GM12878 (cell line): ENCODE data around the gene SPINT2. TPM values are rescaled to one million over a fixed set of nuclear protein-coding genes. Genes with fewer than 3 reads are reported as not detected.

Source experiments
- ATAC-seq: fragments of 200-7000 bp; cut with Tn5 transposase; 3 replicates; pipeline ENCODE4 v1.9.1; 2020; ENCODE audit warnings: mild to moderate bottlenecking, moderate library complexity
- BruUV-seq: library from RNA; stranded (reverse); fragments of 400-500 nt; replicated peaks from 2 replicates; lab custom pipeline; 2021; lab: Mats Ljungman, UMichigan
- CTCF ChIA-PET: fragments of 300-600 bp; sonication (Branson Sonifier 250); formaldehyde crosslinking; extraction: SDS; loops from one replicate; lab custom pipeline; 2021; ENCODE audit warnings: inconsistent platforms; lab: Yijun Ruan, JAX
- POLR2A ChIA-PET: fragments of 350-600 bp; formaldehyde crosslinking; extraction: SDS; loops from one replicate; lab custom pipeline; 2021; ENCODE audit warnings: inconsistent platforms; lab: Charles Lee
- RAD21 ChIA-PET: fragments of 300-600 bp; sonication (Branson Sonifier 250); formaldehyde crosslinking; loops from one replicate; lab custom pipeline; 2023; ENCODE audit warnings: antibody characterized with exemption; ENCODE audit not compliant: unreplicated experiment; lab: Charles Lee
- SMC1A ChIA-PET: fragments of 300-600 bp; sonication (Branson Sonifier 250); formaldehyde crosslinking; loops from one replicate; lab custom pipeline; 2023; ENCODE audit not compliant: unreplicated experiment, uncharacterized antibody; lab: Charles Lee
- DNase-seq: peaks from one replicate; pipeline ENCODE4 v3.0.0-alpha.2; 2011; ENCODE audit warnings: low read depth, low spot score
- FAIRE-seq: peaks from 3 replicates; lab custom pipeline; 2011; peaks lifted over from hg19 to GRCh38; lab: Jason Lieb, UNC
- H2AFZ ChIP-seq: 2 replicates; pipeline ENCODE4 v1.6.0; 2011; ENCODE audit warnings: low read depth, low read length, control low read depth; ENCODE audit not compliant: control insufficient read depth
- H3K27ac ChIP-seq: 2 replicates; pipeline ENCODE4 v1.5.1; 2011; ENCODE audit warnings: control low read depth; ENCODE audit not compliant: control insufficient read depth, insufficient read depth
- H3K27me3 ChIP-seq, 2 experiments: replicated peaks in 1 of 2; 2 replicates each; pipeline versions ENCODE4 v1.6.0 to v1.6.1; 2011; ENCODE audit warnings: low read length in 1 of 2; ENCODE audit not compliant: control insufficient read depth in 2 of 2, insufficient read depth in 2 of 2
- H3K36me3 ChIP-seq, 2 experiments: 2 replicates each; pipeline ENCODE4 v1.5.1; 2011; ENCODE audit warnings: low read length in 1 of 2; ENCODE audit not compliant: control insufficient read depth in 2 of 2, insufficient read depth in 2 of 2
- H3K4me1 ChIP-seq: 2 replicates; pipeline ENCODE4 v1.6.1; 2011; ENCODE audit warnings: mild to moderate bottlenecking, low read length, moderate library complexity, mixed read lengths; ENCODE audit not compliant: control insufficient read depth, insufficient read depth
- H3K4me2 ChIP-seq: 2 replicates; pipeline ENCODE4 v1.6.0; 2011; ENCODE audit warnings: control low read depth; ENCODE audit not compliant: control insufficient read depth, insufficient read depth
- H3K4me3 ChIP-seq: fragments of 200-600 bp; sonication (generic); 2 replicates; pipeline ENCODE4 v1.5.1; 2016
- H3K79me2 ChIP-seq: 2 replicates; pipeline ENCODE4 v1.6.0; 2011; ENCODE audit warnings: low read length; ENCODE audit not compliant: control insufficient read depth, insufficient read depth
- H3K9ac ChIP-seq: 2 replicates; pipeline ENCODE4 v1.8.0; 2011; ENCODE audit warnings: low read length, control low read depth, mixed read lengths; ENCODE audit not compliant: control insufficient read depth, insufficient read depth
- H3K9me3 ChIP-seq: replicated peaks from 3 replicates; pipeline ENCODE4 v1.5.1; 2011; ENCODE audit warnings: mild to moderate bottlenecking, low read length; ENCODE audit not compliant: control insufficient read depth, insufficient read depth
- H4K20me1 ChIP-seq: 2 replicates; pipeline ENCODE4 v1.6.0; 2011; ENCODE audit not compliant: control insufficient read depth, insufficient read depth
- BCL3 ChIP-seq: IDR thresholded peaks from 2 replicates; pipeline ENCODE4 v1.6.1; 2011; ENCODE audit warnings: borderline replicate concordance, low read depth, mild to moderate bottlenecking, moderate library complexity, low read length; ENCODE audit not compliant: insufficient read depth, poor library complexity, severe bottlenecking
- GATAD2B ChIP-seq: fragments of 450-650 bp; conservative IDR thresholded peaks from 2 replicates; pipeline ENCODE4 v1.6.1; 2017; ENCODE audit warnings: low read depth, mild to moderate bottlenecking, moderate library complexity
- HSF1 ChIP-seq: fragments of 150-350 bp; IDR thresholded peaks from 2 replicates; pipeline ENCODE4 v1.6.1; 2014; ENCODE audit warnings: mild to moderate bottlenecking, low read depth, low read length
- NFYB ChIP-seq: IDR thresholded peaks from 2 replicates; pipeline ENCODE4 v1.6.1; 2011; ENCODE audit warnings: low read depth, mild to moderate bottlenecking, low read length, improper control_type of control experiment, moderate library complexity; ENCODE audit not compliant: insufficient read depth
- POLR2AphosphoS5 ChIP-seq: IDR thresholded peaks from 2 replicates; pipeline ENCODE4 v1.6.1; 2011; ENCODE audit warnings: mild to moderate bottlenecking, low read length, inconsistent platforms
- ZBTB40 ChIP-seq: fragments of 450-650 bp; IDR thresholded peaks from 2 replicates; pipeline ENCODE4 v1.6.1; 2016; ENCODE audit warnings: mild to moderate bottlenecking, moderate library complexity, borderline replicate concordance
- WGBS: methylation state at CpG from one replicate; pipeline ENCODE4 v1.1.6; 2016; ENCODE audit warnings: low lambda C conversion rate; ENCODE audit not compliant: insufficient replicate concordance, insufficient coverage; ENCODE audit errors: missing lambda C conversion rate; 5-methylcytosine and 5-hydroxymethylcytosine counted together
- in situ Hi-C: fragments of 300-500 bp; cut with MboI; formaldehyde crosslinking; loops from 9 replicates; pipeline ENCODE4 v1.14.3; 2018; ENCODE audit warnings: mixed read lengths
- intact Hi-C: fragments of 100-400 bp; cut with micrococcal nuclease; formaldehyde crosslinking; loops from one replicate; pipeline ENCODE4 v1.14.2; 2022; ENCODE audit not compliant: unreplicated experiment
- polyA plus RNA-seq, 11 experiments: library from polyadenylated mRNA; depleted of rRNA in 4 of 11; unstranded in 6 of 11; stranded (reverse) in 5 of 11; fragments of >200 nt; fragmentation: Nextera tagmentation in 4 of 11; fragmentation: Illumina TruSeq in 1 of 11; extraction: Ambion mirVana in 4 of 11; extraction: Trizol in 1 of 11; gene quantifications; 1 replicate in 1 of 11; 2 replicates in 10 of 11; pipeline versions ENCODE4 v1.2.1 to v1.2.3, GENCODE V29; 2011 to 2016; ENCODE audit warnings: inconsistent platforms in 2 of 11, missing spikeins in 2 of 11, low read depth in 1 of 11
- total RNA-seq, 4 experiments: library from RNA; depleted of rRNA in 3 of 4; stranded (reverse); fragments of >200 nt in 3 of 4; fragmentation: Illumina TruSeq in 1 of 4; extraction: Trizol in 1 of 4; gene quantifications; 2 replicates each; pipeline versions ENCODE4 v1.2.1 to v1.2.3, GENCODE V29; 2013 to 2021

Gene SPINT2
- total and polyA plus RNA-seq, 10 of the 15 experiments (the other 5 are each of a cell fraction or from before 2014, with no cell fraction given): 0.15 to 26.5 (median 17.5) TPM

GRCh38 chr19:38329651-38330050 lies 65.3 kb downstream of the SPINT2 start:
- Histone ChIP-seq H4K20me1 (no peaks in the 10 kb centered on the region), H3K79me2 (no peaks in the 10 kb centered on the region), H3K27ac (no peak overlapping the region), H3K27me3 (no peaks in the 10 kb centered on the region), H2AFZ (no peak overlapping the region), H3K9ac (no peak overlapping the region), H3K4me3 (no peak overlapping the region), H3K9me3 (no peaks in the 10 kb centered on the region), H3K4me1 (no peaks in the 10 kb centered on the region), H3K36me3 (no peaks in the 10 kb centered on the region; a peak in 1 of 4 replicates), H3K4me2 (no peak overlapping the region)
- intact Hi-C loops: no loop called here
- WGBS: 87% methylated on average over 7 of the region's 7 CpGs
- in situ Hi-C loops: loop anchor here (5.0 kb wide), 2 partner anchors 87 to 437 kb away; no protein-coding TSS in a partner anchor
- no peak for TF ChIP-seq HSF1
- no peak for TF ChIP-seq ZBTB40
- no peak for TF ChIP-seq NFYB
- TF ChIP-seq GATAD2B: no peak
- no peak for TF ChIP-seq BCL3
- TF ChIP-seq POLR2AphosphoS5: no peak
- ATAC-seq (no peak), DNase-seq (no peak), FAIRE-seq (no peak)
- no TSS peak for BruUV-seq
- RAD21 ChIA-PET: interaction anchor here (1.1 kb wide), 1 partner anchor 95 kb away, joined by 3 read pairs; no protein-coding TSS in a partner anchor
- SMC1A ChIA-PET: no interaction called here
- CTCF ChIA-PET: interaction anchor here (1.2 kb wide), 1 partner anchor 425 kb away, joined by 4 read pairs; no protein-coding TSS in a partner anchor
- POLR2A ChIA-PET: no interaction called here
